Stomach (tissue), 4 donors: Measurements from ENCODE around the gene SUSD2.

Experiments used
- EP300 ChIP-seq: sonication (generic); formaldehyde crosslinking; IDR thresholded peaks from one replicate; pipeline ENCODE4 v1.6.1; 2017; ENCODE audit warnings: antibody characterized with exemption
- POLR2A ChIP-seq, 4 donors: fragments of 450-650 bp; IDR thresholded peaks; one replicate each; pipeline ENCODE4 v1.6.1; 2016; ENCODE audit warnings: antibody characterized with exemption in 4 of 4, control low read depth in 2 of 4, mild to moderate bottlenecking in 1 of 4, moderate library complexity in 1 of 4
- POLR2AphosphoS5 ChIP-seq, 3 donors: sonication (generic); formaldehyde crosslinking; IDR thresholded peaks; one replicate each; pipeline ENCODE4 v1.6.1; 2016; ENCODE audit warnings: antibody characterized with exemption in 3 of 3
- TF ChIP-seq, protein P1 (sequence below), 7 experiments: fragments of 450-650 bp in 4 of 7; fragments of 200-600 bp in 3 of 7; sonication (generic) in 3 of 7; IDR thresholded peaks; one replicate each; pipeline ENCODE4 v1.5.1; 2016 to 2019; ENCODE audit warnings: antibody characterized with exemption in 7 of 7, control low read depth in 2 of 7, mild to moderate bottlenecking in 1 of 7

GRCh38 chr22:24207264-24208011, 26.2 kb downstream of the SUSD2 start:
- no peak for TF ChIP-seq POLR2A (IDR thresholded peaks at IDR 0.05)
- TF ChIP-seq, protein P1, sequence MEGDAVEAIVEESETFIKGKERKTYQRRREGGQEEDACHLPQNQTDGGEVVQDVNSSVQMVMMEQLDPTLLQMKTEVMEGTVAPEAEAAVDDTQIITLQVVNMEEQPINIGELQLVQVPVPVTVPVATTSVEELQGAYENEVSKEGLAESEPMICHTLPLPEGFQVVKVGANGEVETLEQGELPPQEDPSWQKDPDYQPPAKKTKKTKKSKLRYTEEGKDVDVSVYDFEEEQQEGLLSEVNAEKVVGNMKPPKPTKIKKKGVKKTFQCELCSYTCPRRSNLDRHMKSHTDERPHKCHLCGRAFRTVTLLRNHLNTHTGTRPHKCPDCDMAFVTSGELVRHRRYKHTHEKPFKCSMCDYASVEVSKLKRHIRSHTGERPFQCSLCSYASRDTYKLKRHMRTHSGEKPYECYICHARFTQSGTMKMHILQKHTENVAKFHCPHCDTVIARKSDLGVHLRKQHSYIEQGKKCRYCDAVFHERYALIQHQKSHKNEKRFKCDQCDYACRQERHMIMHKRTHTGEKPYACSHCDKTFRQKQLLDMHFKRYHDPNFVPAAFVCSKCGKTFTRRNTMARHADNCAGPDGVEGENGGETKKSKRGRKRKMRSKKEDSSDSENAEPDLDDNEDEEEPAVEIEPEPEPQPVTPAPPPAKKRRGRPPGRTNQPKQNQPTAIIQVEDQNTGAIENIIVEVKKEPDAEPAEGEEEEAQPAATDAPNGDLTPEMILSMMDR (IDR thresholded peaks at IDR 0.05) = no peak
- TF ChIP-seq EP300 = no peak
- no peak for TF ChIP-seq POLR2AphosphoS5 (IDR thresholded peaks at IDR 0.05)
